A172 (cell line): ENCODE data around the gene CILP2. TPM values are rescaled to one million over a fixed set of nuclear protein-coding genes. Genes with fewer than 3 reads are reported as not detected.

Source experiments
- DNase-seq: peaks from one replicate; pipeline ENCODE4 v3.0.0-alpha.2; 2015; ENCODE audit warnings: low spot score
- total RNA-seq: library from RNA; depleted of rRNA; stranded (reverse); fragments of >200 nt; shearing (Covaris generic); gene quantifications from 2 replicates; pipeline ENCODE4 v1.2.3, GENCODE V29; 2014

CILP2 gene
- total RNA-seq, 1 experiment from 2014 or later: 0.02 TPM

DNA sequence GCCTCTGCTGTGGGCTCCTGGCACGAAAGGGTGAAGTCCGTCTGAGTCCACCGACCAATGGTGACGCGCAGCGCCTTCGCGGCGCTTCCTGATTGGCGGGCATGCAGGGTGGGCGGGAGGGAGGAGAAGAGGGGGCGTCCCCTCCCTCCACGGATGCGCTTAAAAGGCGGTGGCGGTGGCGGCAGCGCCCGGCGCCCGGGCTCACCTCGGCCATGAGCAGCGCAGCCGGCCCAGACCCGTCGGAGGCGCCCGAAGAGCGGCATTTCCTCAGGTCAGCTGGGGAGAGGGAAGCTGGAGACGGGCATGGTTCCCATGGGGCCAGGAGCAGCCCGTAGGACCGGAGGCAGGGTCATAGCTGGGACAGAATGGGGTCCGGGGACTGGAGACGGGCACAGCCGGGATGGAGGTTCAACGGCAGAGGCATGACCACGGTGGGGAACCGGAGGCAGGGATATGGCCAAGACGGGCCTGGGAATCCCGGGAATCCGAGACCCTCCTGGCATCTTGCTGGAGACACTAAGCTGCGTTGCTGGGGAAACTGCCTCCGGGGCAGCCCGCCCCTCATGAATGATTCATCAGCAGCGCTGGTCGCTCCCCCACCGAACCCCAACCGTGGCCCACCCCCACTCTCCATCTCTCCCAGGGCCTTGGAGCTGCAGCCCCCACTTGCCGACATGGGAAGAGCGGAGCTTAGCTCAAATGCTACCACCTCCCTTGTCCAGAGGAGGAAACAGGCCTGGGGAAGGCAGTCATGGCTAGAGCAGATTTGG lies 9.2 kb upstream of the CILP2 start, which contains the start of gene YJEFN3:
TSS of gene YJEFN3 (plus strand) at position 191 of the 770 bp plus-strand sequence. CDS start at position 213, 22 bp downstream.
- no peak for DNase-seq

DNA sequence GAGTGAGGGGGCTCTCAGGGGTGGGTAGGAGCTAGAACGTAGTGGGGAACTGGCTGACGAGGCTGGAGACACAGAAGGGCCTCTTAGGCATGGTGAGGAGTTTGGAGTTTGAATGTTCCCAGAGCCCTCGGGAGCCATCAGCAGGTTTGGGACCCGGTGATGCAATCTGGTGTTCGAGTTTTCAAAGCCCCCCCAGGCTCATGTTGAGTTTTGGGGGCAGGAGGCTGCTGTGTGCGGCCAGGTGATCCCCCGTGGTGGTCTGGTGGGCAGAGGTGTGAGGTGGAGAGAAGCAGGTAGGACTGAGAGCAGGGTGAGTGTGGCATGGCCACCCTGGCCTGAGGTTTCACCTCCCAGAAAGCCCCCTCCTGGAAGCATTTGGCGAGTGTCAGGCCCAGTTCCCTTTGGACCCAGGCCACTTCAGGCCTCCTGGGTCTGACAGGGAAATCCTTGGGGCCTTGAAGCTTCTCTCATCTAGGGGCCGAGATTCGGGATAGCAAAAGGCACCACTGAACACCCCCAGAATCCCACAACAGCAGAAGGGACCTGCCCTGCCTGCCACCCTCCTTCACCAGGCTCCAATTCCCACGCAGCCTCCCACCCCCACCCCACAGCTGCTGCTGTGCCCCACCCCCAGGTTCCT lies 8.2 kb upstream of the CILP2 start:
- DNase-seq: no peak

DNA sequence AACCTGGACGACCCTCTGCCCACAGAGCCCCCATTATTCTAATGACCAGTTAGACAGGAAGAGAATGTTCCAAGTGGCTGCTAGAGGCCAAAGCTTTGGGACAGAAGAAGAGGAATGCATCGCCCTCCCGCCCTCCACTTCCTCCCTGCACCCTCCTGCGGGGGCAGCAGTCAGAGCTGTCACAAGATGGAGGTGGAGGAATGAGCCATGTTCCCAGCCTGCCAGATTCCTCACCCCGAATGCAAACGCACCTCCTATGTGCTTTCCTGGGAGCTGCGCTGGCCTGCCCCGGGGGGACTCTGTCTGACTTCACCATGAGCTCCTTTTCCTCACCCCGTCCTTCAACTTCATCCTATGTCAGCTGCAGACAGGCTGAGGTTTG lies 7.7 kb upstream of the CILP2 start:
- DNase-seq: no peak

- no peak for DNase-seq
These were observed 7.2 kb upstream of the CILP2 start for GRCh38 chr19:19530889-19531288.

GRCh38 chr19:19531951-19532805 lies 5.9 kb upstream of the CILP2 start:
- peak; percentile 34 for DNase-seq

DNA sequence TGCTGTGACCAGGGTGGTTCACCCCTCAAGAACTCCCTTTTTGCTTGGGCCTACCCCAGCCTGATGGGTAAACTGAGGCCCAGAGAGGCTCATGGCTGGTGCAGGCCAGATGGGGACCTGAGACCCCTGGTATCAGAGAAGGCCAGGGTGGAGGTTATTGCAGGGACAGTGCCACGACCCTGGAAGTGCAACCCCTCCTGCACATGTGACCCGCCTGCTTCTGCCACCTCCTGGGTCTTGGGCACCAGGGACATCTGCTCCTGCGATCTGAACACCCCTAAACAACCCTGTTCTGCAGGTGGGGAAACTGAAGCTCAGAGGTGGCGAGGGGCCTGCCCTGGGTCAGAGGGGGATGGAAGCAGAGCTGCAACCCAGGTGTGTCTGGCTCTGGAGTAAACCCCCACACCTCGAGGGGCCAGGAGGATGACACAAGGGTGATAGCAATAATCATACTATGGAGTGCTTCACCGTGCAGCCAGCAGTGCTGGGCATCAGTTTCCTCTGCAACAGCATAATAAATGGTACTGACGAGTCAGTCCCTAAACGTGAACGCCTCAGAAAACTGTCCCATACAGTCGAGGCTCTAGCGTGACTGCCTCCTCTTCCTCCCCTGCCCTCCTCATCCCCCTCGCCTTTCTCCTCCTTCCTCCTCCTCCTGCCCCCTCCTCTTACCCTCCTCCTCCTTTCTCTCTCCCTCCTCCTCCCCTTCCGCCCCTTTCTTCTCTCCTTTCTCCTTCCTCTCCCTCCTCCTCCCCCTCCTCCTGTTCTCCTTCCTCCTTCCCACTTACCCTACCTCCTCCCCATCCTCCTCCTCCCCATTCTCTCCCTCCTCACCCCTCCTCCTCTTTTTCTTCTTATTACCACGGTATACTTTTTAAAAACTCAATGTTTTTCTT lies 5.0 kb upstream of the CILP2 start:
- DNase-seq: no peak

- no peak for DNase-seq
These were observed 4.2 kb upstream of the CILP2 start for GRCh38 chr19:19533841-19534240.

- DNase-seq: no peak
These were observed 3.4 kb upstream of the CILP2 start for GRCh38 chr19:19534556-19535265.

GRCh38 chr19:19535311-19536191 lies 2.5 kb upstream of the CILP2 start:
- DNase-seq: no peak

GRCh38 chr19:19537075-19538048 lies 703 bp upstream of the CILP2 start:
- DNase-seq: no peak

GRCh38 chr19:19538785-19539166 lies 711 bp downstream of the CILP2 start:
- no peak for DNase-seq

DNA sequence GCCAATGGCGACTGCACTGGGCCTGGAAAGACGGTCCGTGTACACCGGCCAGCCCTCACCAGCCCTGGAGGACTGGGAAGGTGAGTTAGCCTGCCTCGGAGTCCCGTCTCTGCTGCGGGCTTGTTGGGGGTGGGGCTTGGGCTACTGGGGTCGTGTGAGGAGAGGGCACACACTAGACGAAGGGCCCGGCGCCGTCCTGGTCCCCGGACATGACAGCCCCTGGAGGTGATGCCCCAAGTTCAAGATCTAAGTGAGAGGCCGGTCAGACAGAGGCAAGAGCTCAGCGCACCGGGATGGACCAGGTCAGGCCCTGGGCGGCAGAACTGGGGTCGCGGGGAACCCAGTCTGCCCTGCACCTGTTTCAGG lies 1.6 kb downstream of the CILP2 start:
- DNase-seq: no peak

DNA sequence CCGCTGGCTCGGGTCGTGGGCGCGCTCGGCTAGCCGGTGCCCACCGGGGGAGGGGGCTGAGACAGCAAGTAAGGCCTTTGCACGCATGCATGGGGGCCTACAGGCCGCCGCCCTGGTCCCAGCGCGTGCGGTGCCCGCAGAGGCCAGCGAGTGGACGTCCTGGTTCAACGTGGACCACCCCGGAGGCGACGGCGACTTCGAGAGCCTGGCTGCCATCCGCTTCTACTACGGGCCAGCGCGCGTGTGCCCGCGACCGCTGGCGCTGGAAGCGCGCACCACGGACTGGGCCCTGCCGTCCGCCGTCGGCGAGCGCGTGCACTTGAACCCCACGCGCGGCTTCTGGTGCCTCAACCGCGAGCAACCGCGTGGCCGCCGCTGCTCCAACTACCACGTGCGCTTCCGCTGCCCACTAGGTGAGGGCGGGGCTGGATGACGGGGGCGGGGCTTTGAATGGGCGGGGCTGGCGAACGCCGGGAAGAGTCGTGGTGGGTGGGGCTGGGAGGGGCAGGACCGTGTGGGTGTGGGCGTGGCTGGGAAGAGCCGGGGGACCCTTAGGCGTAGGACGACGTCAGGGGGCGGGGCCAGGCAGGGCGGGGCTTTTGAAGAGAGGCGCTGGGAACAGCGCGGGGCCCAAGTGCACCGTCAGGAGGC lies 2.1 kb downstream of the CILP2 start:
- DNase-seq: no peak

DNA sequence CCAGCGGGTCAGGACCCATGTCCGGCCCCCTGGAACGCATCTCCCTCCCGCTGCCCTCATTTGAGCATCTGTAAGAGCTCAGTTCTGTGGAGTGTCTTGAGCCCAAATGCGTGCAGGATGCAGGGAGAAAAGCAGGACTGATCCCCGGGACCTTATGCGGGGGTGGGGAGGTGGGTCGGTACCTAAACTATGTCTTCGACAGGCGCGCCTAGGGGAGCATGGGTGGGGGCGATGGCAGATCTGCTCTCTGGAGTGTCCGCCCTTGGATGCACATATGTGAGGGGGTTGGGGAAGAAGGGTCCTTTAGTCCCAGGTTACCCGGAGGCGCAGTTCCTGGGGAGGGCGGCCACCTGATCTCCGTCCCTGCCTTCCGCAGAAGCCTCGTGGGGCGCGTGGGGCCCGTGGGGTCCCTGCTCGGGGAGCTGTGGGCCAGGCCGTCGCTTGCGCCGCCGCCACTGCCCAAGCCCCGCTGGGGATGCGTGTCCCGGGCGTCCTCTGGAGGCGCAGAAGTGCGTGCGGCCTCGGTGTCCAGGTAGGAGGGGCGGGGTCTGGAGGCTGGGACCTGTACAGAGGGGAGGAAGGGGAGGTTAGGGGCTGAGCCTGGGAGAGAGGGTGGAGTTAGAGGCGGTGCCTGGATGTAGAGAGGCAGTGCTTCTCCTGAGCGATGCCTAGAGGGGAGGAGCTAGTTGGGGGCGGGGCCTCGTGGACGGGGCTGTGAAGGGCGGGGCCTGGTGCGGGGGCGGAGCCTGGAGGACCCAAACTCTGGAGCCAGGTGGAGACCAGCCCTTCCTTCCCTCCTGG lies 2.9 kb downstream of the CILP2 start:
- peak; percentile 34 for DNase-seq

DNA sequence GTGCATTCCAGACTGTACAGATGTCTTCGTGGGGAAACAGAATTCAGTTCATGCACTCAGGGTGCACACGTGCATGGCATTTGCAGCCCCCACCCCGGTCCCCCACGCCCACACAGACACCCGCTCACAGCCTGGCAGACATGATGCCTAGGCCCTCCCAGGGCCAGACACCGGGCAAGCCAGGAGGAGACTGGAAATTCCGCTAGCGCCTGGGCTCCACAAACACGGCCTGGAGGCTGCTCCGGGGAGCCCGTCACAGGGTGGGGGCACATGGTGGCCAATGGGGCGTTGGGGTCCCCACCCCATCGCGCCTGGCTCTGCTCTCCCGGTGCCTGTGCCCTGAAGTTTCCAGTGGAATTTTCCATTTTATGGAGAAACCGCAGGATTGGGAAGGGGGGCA lies 3.6 kb downstream of the CILP2 start:
- no peak for DNase-seq

GRCh38 chr19:19542507-19542906 lies 4.4 kb downstream of the CILP2 start:
- no peak for DNase-seq

DNA sequence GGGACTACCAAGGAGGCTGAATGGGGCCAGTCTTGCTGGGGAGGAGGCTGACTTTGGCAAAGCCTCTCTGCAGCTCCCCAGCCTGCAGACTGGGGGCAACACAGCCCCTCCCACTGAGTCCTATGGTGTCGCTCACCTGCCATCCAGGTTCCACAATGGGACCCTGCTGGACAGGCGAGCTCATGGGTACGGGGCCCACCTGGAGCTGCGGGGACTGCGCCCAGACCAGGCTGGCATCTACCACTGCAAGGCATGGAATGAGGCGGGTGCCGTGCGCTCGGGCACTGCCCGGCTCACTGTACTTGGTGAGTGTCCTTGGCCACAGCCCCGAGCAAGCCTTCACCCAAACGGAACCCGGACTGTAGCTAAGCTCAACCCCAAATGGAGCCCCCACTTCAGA lies 5.0 kb downstream of the CILP2 start:
- no peak for DNase-seq
